ENCODE data around the gene PXDN.

Gene PXDN

GRCh38 chr2:1593371-1594122 is 150.8 kb downstream of the PXDN start:
- TF ChIP-seq GATA2 (IDR thresholded peaks at IDR 0.05; ENCODE audit: low read depth, low read length) (peak; percentile 48; the same call in 1 of the 2 replicates), GATA3 (IDR thresholded peaks at IDR 0.05; ENCODE audit: low read depth, low read length) (no peak)

DNA sequence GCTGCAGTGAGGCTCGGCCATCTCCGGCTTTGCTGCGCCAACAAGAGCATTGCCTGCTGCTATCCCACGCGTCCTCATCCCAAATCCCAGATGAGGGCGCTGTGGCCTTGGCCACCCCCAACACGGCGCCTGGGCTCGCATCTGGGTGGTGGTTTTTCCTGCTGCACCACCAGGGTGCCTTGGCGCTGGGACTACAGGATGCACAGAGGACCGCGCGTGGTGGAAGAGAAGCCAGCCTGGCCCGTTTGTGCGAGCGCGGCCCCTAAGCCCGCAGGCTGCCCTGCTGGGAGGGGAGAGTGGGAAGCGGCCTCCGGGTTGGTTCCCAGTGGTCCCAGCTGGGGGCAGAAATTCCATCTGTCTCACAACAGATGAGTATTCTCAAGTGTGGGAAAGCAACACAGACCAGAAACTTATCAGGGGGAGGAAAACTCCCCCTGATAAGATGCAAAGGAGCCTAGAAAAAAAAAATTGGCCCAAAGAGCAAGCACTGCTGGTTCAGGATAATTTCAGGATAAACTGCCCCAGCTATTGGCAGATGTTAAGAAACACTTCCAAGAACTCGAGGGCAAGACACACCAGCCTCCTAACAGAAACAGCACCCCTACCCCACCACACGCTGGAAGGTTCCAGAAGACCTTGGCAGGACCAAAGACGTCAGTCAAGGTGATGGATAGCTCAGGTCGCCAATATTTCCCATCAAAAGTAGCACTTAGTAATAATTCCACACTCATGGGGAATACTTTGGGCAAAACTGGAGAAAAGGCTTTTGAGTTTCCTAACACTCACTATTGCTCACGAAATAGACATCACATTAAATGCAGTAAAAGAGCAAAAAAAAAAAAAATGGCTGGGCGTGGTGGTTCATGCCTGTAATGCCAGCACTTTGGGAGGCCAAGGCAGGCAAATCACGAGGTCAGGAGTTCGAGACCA is 152.1 kb downstream of the PXDN start:
- TF ChIP-seq GATA2 (IDR thresholded peaks at IDR 0.05; ENCODE audit: low read depth, low read length) = no peak
- TF ChIP-seq GATA3 (IDR thresholded peaks at IDR 0.05; ENCODE audit: low read depth, low read length) = no peak

DNA sequence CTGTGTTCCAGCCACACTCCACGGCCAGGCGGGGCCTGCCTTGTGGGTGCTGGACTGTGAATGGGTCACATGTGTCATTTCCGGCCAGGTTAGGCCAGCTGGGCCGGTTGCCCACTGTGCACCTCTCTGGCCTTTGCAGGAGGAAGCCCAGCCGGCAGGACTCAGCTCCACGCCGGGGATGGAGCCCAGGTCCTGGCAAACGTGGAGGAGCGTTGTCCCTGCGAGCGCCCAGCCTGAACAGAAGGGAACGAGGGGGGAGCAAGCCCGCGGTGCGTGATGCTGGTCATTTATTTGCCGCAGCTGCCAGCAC is 152.9 kb downstream of the PXDN start:
- TF ChIP-seq GATA3 (IDR thresholded peaks at IDR 0.05; ENCODE audit: low read depth, low read length) (no peak), GATA2 (IDR thresholded peaks at IDR 0.05; ENCODE audit: low read depth, low read length) (no peak)

GRCh38 chr2:1590596-1591460 is 153.5 kb downstream of the PXDN start:
- TF ChIP-seq GATA2 (IDR thresholded peaks at IDR 0.05; ENCODE audit: low read depth, low read length) = peak; percentile 46
- TF ChIP-seq GATA3 (IDR thresholded peaks at IDR 0.05; ENCODE audit: low read depth, low read length) = no peak

GRCh38 chr2:1588978-1589621 is 155.2 kb downstream of the PXDN start:
- TF ChIP-seq GATA2 (IDR thresholded peaks at IDR 0.05; ENCODE audit: low read depth, low read length) = no peak
- TF ChIP-seq GATA3 (IDR thresholded peaks at IDR 0.05; ENCODE audit: low read depth, low read length) = no peak

GRCh38 chr2:1588051-1588977 is 156.0 kb downstream of the PXDN start:
- TF ChIP-seq GATA2 (IDR thresholded peaks at IDR 0.05; ENCODE audit: low read depth, low read length) (no peak), GATA3 (IDR thresholded peaks at IDR 0.05; ENCODE audit: low read depth, low read length) (no peak)

DNA sequence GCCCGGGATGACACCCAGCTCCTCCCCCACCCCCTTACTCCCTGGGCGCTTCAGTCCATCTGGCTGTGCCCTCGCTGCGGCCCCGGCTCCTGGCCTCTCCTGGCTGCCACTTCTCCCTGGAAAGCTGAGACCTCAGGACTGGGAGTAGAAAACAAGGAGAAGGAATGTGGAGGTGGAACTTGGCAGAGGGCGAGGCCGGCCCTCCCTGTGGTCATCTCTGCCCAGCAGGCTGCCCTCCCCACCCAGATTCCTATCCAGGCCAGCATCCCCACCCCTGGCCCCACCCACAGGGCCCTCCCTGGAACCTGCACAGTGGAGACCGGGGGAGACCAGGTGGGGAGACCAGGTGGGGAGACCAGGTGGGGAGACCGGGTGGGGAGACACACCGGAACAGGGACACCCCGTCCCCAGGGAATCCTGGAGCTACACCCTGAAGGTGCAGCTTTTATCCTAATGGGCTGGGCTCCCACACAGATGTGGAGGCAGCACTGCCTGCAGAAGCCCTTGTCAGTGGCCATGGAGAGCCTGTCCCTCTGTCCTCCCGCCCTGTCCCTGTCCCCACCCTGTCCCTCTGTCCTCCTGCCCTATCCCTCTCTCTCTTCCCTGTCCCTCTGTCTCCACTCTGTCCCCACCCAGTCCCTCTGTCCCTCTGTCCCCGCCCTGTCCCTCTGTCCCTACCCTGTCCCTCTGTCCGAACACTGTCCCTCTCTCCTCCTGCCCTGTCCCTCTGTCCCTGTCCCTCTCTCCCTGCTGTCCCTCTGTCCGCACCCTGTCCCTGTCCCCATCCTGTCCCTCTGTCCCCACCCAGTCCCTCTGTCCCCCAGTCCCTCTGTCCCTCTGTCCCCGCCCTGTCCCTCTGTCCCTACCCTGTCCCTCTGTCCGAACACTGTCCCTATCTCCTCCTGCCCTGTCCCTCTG is 157.1 kb downstream of the PXDN start:
- TF ChIP-seq GATA2 (IDR thresholded peaks at IDR 0.05; ENCODE audit: low read depth, low read length) (no peak), GATA3 (IDR thresholded peaks at IDR 0.05; ENCODE audit: low read depth, low read length) (no peak)

DNA sequence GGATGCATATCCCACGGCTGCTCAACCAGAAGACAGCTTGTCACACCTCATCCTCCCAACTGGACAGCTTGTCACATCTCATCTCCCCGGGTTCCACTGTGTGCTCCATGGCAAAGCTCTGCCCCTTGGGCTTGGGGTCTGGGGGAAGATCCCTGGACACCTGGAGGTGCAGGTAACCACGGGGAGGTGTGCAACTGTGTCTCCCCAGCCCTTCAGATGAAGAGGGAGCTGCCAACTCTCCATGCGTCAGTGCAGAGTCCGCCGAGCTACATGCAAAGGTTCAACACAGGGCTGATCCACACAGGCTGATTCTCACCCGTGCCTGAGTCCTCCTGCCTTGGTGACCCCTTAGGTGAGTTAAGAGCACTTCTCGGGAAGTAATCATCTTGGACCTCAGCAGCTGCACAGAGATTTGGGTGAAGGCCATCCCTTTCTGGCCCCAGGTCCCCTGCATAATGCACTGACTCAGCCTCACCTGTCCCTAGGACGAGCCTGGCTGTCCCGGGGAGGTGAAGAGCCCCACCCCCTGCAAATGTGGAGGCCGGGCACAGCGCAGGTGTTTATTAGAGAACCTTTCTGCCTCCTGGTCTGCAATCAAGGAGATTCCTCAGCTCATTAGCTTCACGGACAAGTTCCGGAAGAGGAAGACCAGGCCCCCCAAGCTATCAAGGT is 157.9 kb downstream of the PXDN start:
- no peak for TF ChIP-seq GATA3 (IDR thresholded peaks at IDR 0.05; ENCODE audit: low read depth, low read length)
- no peak for TF ChIP-seq GATA2 (IDR thresholded peaks at IDR 0.05; ENCODE audit: low read depth, low read length)

DNA sequence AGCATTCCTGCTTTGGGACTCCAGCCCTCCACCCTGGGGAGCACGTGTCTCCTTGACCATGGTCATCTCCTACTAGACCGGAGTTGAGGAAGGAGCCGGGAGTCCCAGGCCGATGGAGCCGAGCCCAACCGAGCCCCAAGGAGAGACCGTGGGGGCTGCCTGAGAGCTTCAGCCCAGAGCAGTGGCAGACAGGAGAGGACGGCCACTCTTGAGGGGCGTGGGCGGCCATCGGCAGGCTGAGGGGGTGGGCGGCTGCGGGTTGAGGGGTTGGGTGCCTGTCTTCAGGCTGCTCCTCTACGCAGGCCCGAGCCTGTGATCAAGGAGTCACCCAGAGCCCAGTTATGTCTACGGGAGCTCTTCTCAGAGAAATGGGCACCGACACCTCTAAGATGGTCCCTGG is 158.7 kb downstream of the PXDN start:
- TF ChIP-seq GATA3 (IDR thresholded peaks at IDR 0.05; ENCODE audit: low read depth, low read length) (no peak), GATA2 (IDR thresholded peaks at IDR 0.05; ENCODE audit: low read depth, low read length) (no peak)

- TF ChIP-seq GATA2 (IDR thresholded peaks at IDR 0.05; ENCODE audit: low read depth, low read length) (no peak), GATA3 (IDR thresholded peaks at IDR 0.05; ENCODE audit: low read depth, low read length) (no peak)
These were observed 159.4 kb downstream of the PXDN start for GRCh38 chr2:1584691-1585485.
